HG03280 (cell line): Measurements from ENCODE around the gene GRIK3.

Source experiments
- ATAC-seq: cut with Tn5 transposase; IDR thresholded peaks from one replicate; pipeline ENCODE4 v1.9.1; 2021; ENCODE audit warnings: mild to moderate bottlenecking, moderate library complexity; ENCODE audit not compliant: unreplicated experiment

Gene GRIK3

GRCh38 chr1:37017720-37018119 is 16.6 kb downstream of the GRIK3 start:
- ATAC-seq = no peak

DNA sequence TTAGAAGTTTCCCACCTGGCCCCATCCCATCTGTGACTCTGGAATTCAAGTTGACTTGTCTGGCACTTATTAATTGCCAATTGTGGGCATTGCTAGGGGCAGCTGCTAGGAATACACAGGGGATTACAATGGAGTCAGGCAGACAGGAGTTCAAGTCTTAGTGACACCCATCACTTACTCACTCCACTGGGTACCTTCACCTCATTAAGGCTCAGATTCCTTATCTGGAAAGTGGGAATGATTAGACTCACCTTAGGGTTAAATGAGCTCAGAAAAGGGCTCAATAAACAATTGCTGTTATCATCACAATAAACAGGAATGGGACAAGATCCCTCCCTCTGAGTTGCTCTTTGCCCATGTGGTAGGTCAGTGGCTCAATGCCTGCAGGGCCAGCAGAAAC is 18.2 kb downstream of the GRIK3 start:
- no peak for ATAC-seq

DNA sequence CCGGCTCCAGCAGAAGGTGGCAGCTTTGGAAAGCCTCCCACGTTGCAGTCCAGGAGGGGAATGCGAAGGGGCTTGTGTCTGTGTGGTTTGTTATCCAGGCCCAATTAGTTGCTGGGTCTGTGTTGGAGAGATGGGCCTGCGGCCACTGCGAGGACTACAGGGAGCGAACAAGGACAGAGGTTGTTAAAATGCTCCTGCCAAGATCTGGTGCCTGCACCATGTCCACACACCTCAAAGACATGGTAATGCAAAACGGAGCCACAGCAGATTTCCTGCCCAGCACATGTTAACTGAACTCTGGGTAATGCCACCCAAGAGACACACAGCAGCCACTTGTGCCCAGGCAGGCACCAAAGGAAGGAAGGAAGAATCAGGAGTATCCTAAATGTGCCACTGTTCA is 18.6 kb downstream of the GRIK3 start:
- no peak for ATAC-seq

- no peak for ATAC-seq
Observed at GRCh38 chr1:37012226-37012625, 22.1 kb downstream of the GRIK3 start.

DNA sequence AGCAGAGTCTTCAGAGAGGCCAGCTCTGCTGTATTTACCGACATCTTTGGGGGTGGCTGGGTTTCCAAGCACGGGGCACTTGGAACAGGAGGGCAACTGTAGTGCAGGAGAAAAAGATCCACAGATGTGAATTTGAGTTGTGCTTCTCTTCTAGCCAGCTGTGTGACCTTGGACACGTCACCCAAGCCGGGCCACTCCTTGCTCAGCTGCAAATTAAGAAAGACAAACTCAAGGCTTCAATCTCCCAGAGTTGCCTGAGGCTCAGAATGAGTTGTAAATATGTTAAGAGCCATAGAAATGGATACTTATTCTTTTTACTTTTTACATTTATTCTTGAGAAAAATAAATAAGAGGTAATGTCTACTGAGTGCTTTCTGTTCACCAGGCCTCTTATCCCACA is 24.3 kb downstream of the GRIK3 start:
- no peak for ATAC-seq

- no peak for ATAC-seq
Observed at GRCh38 chr1:37009521-37009920, 24.8 kb downstream of the GRIK3 start.

DNA sequence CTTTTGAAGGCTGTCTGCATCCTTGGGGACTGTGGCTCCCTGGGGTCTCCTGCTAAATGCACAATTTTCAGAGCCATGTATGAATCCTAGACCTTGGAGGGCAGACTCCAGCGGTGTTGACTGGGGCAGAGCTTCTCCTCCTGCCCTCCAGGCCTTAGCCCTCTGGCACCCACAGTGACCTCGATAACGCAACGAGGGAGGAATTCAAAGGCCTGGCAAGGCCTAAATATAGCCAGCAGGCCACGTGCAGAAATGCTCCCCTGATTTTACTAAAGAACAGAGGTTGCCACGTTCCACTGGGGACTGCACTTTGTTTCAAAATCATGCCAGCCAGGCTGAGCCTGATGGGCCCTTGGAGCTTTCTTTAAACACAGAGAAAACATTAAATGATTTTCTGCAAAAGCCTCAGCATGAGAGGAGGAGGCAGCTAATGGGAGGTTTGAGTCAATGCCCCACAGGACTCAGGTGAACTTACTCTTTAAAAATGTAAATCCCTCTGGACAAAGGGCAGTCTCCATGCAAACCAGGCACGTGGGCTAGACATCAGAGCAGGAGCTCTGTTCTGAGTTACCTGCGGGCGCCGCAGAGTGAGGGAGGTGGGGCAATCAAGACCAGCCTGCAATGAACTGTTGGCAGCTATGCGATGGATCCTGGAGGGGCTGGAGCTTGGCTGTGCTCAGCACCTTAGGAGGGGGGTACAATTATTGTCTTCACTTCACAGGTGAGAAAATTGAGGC is 28.0 kb downstream of the GRIK3 start:
- no peak for ATAC-seq

- no peak for ATAC-seq
Observed at GRCh38 chr1:37002898-37003297, 31.4 kb downstream of the GRIK3 start.

DNA sequence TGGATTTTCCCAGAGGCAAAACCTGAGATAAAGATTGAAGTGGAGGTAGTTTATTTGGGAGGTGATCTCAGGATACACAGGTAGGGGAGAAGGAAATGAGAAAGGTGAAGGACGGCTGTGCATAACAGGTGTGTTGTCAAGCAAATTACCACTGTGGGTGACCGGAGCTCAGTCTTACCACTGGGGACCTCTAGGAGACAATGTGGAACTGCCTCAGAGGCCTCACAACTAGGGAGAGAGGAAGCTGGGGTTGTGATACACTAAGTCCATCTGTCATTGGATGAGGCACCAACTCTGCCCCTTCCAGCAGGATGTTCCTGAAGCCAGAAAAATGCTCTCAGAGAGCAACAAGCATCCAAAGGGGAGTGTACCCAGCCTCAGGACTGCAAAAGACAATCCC is 32.6 kb downstream of the GRIK3 start:
- no peak for ATAC-seq

DNA sequence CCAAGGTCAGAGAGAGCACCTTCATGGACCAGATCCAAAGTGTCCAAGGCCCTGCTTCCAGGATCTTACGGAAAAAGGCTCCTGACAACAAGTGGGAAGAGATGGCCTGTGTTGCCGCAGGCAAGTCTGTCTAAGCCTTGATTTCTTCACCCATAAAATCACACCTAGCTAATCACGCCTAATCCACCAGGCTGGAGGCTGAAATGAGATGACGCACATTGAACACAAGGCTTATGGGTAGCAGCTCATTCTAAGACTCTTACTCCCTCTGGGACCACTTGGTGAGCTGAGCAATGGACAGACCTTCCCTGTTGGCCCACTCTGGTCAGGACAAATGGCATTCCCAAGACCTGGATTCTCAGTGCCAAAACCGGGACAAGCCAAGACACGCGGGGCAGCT is 38.2 kb downstream of the GRIK3 start:
- ATAC-seq = no peak

DNA sequence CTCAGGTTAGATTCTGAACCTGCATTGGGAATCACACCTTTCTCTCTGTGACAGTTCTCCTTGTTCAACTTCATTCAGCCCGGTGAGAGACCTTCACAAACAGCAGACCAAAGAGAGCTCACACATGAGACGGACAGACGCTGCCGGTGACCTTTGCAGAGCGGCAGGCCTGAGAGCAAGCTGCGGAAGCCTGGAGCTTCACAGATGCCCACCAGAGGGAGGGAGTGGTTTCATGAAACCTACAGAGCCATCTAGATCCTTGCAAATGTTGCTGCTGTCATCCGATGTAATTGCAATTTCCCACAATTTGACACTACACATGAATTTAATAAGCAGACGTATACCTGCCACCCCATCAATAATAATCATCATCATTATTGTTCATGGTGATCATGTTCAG is 39.4 kb downstream of the GRIK3 start:
- ATAC-seq = no peak

DNA sequence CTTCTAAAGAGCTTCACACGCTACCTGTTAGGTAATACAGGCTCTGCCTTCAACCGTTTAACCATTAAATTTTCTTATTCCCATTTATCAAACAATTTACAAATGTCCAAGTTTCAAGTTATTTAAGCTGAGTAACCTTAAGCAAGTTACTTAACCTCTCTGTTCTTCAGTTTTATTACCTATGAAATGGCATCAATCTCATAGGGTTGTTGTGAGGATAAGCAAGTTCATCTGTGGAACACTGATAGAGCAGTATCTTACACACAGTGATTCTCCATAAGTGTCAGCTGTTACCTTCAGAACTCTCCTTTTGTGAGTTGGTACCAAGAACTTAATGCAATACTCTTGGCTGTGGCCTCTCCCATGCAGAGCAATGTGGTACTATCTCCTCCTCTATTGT is 40.0 kb downstream of the GRIK3 start:
- ATAC-seq = no peak

DNA sequence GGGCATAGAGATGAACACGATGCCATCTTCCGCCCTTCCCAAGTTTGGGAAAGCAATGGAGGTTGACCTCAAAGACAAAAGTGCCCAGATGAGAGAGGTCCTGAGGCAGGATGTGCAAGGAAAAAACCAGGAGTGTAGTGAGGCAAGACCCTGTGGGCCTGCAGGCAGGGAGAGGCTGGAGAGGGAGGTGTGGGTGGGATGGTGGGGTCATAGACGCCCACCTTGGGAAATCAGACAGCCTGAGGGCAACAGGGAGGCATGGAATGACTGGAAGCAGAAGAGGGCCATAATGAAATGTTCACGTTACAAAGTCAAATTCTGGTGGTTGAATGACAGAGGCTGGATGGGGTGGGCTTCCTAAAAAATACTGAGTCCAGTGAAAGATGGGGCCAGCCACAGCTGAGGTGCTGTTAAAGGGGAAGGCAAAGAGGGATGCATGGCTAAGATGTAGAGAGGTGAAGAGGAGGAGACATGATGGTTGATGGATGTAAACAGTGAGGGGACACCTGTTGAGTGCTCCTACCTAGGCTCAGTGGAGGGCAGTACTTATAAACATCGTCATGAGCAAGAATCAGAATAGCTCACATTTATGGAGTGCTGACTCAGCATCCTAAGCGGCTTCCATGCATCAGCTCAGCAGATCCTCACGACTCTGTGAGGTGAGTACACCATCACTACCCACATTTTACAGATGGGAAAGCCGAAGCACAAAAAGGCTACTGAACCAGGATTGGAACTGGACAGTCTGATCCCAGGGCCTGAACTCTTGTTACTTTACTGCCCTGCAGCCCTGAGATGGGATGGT is 42.0 kb downstream of the GRIK3 start:
- no peak for ATAC-seq

DNA sequence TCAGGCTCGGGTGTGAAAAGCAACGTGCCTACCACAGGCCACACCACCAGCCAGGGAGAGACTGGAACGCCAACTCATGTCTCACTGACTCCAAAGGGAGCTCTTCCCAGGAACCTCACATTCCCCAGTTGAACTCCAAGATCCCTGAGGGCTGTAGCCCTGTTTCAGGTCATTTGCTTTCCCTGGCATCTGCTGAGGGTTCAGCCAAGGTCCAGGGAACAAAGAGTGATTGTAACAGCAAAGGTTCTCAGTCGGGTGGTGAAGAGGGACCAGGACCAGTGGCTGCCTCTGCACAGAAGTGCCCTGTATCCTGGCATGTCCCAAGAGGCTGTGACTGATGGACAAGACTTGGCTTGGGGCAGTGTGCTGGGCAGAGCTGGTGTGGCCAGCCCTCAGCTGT is 42.8 kb downstream of the GRIK3 start:
- no peak for ATAC-seq

DNA sequence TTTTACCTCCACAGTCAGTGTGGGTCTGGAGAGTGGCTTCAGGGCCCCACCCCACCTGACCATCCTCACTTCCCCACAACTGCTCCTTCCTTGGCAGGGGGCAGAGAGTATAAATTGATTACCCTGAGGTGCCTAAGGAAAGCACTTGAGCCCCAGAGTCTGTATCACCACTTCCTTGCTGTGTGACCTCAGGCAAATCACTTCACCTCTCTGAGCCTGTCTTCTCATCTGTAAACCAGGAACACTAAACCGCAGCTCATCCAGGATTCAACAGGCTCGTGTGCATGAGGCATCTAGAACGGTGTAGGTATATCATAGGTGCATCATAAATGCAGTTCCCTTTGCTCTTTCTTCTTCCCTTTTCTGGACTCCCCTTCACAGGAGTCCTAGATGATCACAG is 43.4 kb downstream of the GRIK3 start:
- no peak for ATAC-seq

DNA sequence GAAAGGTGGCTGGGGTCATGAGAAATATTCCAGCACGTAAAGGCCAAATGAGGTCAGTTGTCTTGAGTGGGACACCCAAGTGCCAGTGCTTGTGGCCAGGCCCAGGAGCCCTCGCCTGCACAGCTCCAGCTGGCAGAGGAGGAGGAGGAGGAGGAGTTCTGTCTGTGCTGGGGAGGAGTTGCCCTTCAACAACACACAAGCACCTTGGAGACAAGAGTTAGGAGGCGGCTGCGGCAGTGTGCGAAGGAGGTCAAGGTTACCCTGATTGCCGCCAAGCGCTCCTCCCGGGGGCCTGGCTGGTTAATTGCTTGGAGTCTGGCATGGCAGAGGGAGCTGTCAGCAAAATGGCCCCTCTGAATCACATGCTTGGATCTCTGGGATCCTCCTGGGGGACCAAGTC is 45.1 kb downstream of the GRIK3 start:
- ATAC-seq = no peak

DNA sequence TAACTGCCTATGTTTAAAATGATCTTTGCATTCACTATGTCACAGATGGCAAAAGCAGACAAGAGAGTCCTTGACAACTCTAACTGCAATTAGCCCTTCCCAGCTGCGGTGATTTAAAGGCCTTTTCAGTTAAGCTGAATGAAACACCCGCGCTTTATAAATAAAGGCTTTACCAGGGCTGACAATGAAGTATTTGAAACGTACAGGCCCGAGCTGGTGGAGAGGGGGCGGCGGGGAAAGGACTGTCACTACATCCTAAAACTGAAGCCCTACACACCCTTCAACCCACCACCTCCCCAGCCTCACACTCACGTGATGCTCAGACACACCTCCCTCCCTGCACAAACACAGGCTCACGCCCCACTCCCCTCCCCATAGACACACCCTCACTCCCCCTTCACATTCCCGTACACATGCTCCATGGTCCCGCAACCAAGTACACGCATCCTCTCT is 45.5 kb downstream of the GRIK3 start:
- ATAC-seq = no peak

GRCh38 chr1:36988321-36988720 is 46.0 kb downstream of the GRIK3 start:
- ATAC-seq = no peak

- no peak for ATAC-seq
Observed at GRCh38 chr1:36987276-36987675, 47.0 kb downstream of the GRIK3 start.

DNA sequence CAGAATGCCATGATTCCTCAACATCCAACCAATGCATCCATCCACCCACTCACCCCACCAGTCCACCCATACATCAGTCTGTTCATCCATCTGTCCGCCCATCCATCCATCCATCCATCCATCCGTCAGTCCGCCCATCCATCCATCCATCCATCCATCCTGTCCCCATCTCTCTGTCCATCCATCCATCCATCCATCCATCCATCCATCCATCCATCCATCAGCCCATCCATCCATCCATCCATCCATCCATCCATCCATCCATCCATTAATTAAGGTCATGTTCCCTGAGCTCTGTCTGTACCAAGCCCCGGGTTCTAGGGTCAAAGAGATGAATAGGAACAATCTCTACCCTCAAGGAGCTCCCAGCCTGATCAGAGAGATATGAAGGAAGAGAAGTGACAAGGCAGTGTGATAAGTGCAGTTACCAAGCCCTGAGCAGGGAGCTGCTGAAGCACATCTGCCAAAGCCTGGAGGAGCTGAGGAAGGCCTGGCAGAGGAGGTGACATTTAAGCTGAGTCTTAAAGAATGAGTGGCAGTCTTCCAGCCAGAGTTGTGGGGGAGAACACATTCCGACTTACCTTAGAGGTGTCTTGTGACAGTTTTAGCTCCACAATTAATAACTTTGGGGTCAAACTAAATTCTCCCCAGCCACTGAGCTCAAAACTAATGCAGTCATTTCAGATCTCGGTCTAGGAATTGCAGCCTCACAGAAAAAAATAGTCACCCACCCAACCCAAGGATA is 47.9 kb downstream of the GRIK3 start:
- ATAC-seq = no peak

DNA sequence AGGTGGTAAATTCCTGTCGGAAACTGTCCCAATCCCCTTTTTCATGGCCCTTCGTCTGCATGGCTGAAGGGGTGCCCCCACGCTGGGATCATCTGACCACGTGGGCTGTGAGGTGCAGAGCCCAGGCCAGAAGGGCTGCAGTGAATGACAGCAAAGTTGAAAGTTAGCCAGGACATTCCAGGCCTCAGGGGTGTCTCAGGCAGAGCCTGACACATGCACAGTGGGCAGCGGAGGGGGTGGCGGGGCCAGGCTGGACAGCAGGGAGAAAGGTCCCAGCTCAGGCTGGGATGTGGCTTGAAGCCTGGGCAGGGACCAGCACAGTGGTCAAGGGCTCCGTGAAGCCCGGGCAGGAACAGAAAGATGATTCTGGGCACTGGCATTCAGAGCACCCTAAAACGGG is 49.6 kb downstream of the GRIK3 start:
- no peak for ATAC-seq

DNA sequence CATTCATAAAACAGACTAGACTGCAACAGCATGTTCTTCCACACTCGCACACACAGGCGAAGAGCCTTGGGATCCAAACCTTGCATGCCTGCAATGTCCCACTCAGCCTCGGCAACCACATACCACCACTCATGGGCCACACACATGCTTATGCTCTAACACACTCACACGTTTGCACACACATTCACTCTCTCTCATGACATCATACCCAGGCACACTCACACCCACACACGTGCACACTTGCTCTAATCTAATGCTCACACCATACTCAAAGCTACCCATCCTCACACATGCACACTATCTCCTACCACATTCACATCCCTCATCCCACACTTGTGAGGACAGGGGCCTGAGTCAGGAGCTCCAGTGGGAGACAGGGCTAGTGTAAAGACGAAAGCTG is 50.3 kb downstream of the GRIK3 start:
- ATAC-seq = no peak
